ENCODE results near the gene ASRGL1.
A peak's percentile ranks its signal among the peaks of the same experiment; 100 is the strongest.
"Not testable (repeated sequence)": the region's sequence is repeated elsewhere in the genome, so short reads cannot be mapped to it uniquely, and the experiment has no call there.

ASRGL1 gene

DNA sequence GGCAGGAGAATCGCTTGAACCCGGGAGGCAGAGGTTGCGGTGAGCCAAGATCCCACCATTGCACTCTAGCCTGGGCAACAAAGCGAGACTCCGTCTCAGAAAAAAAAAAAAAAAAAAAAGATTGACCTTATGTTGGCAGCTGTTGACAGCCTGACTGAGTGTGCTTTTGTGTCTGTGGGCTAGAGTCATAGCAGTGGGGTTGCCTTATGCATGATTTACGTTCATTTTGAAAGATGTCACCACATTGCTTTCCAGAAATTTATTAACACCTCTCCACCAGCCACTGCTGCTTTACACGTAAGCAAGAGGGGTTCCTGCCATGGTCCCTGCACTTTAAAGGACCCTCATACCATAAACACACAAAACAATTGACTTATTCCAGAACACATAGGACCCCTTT is 21.0 kb downstream of the ASRGL1 start:
- no peak overlapping the region for H3K4me3 ChIP-seq (ENCODE audit: low read depth, low read length)
- TF ChIP-seq, protein P1, sequence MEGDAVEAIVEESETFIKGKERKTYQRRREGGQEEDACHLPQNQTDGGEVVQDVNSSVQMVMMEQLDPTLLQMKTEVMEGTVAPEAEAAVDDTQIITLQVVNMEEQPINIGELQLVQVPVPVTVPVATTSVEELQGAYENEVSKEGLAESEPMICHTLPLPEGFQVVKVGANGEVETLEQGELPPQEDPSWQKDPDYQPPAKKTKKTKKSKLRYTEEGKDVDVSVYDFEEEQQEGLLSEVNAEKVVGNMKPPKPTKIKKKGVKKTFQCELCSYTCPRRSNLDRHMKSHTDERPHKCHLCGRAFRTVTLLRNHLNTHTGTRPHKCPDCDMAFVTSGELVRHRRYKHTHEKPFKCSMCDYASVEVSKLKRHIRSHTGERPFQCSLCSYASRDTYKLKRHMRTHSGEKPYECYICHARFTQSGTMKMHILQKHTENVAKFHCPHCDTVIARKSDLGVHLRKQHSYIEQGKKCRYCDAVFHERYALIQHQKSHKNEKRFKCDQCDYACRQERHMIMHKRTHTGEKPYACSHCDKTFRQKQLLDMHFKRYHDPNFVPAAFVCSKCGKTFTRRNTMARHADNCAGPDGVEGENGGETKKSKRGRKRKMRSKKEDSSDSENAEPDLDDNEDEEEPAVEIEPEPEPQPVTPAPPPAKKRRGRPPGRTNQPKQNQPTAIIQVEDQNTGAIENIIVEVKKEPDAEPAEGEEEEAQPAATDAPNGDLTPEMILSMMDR (IDR thresholded peaks at IDR 0.05; ENCODE audit: control insufficient read depth, extremely low read depth, insufficient read depth) = no peak
- no peak for DNase-seq (ENCODE audit: low read depth)

DNA sequence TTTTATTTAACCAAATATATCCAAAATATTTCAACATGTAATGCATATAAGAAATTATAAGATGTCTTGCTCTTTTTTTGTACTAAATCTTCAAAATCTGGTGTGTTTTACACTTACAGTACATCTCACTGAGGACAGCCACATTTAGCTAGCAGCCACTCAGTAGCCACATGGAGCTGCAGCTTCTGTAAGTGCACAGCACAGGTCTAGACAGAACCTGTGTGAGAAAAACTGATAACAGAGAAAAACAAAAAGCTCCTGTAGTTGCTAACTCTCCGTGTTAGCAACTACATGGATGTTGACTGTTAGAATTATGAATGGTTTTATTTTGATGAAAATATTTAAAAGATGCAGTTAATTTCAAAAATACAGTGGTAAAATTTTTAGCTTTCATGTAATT is 22.2 kb downstream of the ASRGL1 start:
- H3K4me3 ChIP-seq (ENCODE audit: low read depth, low read length) = no peak overlapping the region
- TF ChIP-seq, protein P1 (IDR thresholded peaks at IDR 0.05; ENCODE audit: control insufficient read depth, extremely low read depth, insufficient read depth) = no peak
- no peak for DNase-seq (ENCODE audit: low read depth)

DNA sequence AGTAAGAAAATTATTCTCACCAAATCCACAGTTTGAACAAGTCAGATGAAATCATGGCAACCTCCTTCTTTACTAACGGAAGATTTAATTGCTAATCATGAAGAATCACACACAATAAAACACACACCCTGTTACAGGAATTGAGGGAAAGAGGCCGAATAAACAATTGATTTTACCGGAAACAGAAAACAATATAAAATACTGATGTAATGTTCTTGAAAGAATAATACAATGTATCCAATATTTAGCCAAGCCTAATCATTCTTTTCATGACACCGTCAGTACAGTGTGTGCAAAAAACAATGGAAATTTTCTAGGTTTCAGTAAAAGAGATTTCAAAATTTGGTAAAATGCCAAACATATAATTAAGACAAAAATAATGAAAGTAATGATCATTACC is 23.4 kb downstream of the ASRGL1 start:
- no peak for DNase-seq (ENCODE audit: low read depth)
- no peak overlapping the region for H3K4me3 ChIP-seq (ENCODE audit: low read depth, low read length)
- TF ChIP-seq, protein P1 (IDR thresholded peaks at IDR 0.05; ENCODE audit: control insufficient read depth, extremely low read depth, insufficient read depth) = no peak

DNA sequence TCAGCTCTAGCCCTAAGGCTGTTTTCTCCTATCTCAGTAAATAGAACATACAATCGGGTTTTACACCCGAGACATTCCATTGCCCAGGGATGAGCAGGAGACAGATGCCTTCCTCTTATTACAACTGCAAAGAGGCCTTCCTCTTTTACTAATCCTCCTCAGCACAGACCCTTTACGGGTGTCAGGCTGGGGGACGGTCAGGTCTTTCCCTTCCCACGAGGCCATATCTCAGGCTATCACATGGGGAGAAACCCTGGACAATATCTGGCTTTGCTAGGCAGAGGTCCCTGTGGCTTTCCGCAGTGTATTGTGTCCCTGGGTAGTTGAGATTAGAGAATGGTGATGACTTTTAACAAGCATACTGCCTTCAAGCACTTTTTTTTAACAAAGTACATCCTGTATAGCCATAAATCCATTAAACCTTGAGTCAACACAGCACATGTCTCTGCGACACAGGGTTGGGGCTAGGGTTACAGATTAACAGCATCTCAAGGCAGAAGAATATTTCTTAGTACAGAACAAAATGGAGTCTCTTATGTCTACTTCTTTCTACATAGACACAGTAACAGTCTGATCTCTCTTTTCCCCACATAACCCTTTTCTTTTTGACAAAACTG is 31.7 kb downstream of the ASRGL1 start:
- peak; percentile 41 for DNase-seq (ENCODE audit: low read depth)

DNA sequence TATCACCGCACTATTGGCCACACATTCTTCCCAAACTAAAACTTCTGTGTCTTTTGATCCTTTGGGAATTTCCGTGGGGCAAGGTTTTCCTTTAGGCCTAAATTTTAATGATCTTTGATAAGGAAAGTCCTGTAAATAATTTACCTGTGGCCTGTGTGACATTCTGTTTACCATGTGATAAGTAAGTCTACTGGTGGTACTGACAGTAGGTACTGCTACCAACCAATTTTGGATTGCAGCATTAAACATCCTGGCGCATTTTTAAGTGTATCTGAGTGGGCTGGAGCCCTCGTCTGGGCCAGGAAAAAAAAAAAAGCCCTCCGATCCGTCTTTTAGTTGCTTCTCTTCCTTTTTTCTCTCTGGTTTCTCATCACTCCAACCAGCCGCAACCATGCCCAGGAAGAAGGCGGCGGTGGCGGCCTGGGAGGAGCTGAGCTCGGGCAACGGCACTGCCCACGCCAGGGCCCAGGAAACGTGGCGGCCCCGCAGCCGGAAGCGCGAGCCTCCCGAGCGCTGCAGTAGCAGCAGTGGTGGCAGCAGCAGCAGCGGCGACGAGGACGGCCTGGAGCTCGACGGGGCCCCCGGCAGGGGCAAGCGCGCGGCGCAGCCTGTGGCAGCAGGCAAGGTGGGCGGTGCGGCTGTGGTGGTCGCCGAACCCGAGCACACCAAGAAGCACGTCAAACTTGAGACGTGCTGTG is 33.6 kb downstream of the ASRGL1 start:
- no peak for DNase-seq (ENCODE audit: low read depth)
- TF ChIP-seq, protein P1 (IDR thresholded peaks at IDR 0.05; ENCODE audit: control insufficient read depth, extremely low read depth, insufficient read depth) = no peak
- H3K4me3 ChIP-seq (ENCODE audit: low read depth, low read length) = no peak overlapping the region

More for the DNA sequence above, 31.7 kb downstream of the ASRGL1 start:
- not testable (repeated sequence) for H3K4me3 ChIP-seq (ENCODE audit: low read depth, low read length)

DNA sequence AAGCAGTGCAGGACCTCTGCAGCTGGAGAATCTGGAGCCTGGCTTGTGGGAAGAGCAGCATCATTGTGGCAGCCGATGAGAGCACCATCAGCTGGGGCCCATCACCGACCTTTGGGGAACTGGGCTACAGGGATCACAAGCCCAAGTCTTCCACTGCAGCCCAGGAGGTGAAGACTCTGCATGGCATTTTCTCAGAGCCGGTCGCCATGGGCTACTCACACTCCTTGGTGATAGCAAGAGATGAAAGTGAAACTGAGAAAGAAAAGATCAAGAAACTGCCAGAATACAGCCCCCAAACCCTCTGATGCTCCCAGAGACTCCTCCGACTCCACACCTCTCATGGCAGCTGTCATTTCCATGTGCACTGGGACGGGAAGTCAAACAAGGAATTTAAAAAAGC is 35.6 kb downstream of the ASRGL1 start:
- no peak overlapping the region for H3K4me3 ChIP-seq (ENCODE audit: low read depth, low read length)
- DNase-seq (ENCODE audit: low read depth) = no peak
- TF ChIP-seq, protein P1 (IDR thresholded peaks at IDR 0.05; ENCODE audit: control insufficient read depth, extremely low read depth, insufficient read depth) = no peak

DNA sequence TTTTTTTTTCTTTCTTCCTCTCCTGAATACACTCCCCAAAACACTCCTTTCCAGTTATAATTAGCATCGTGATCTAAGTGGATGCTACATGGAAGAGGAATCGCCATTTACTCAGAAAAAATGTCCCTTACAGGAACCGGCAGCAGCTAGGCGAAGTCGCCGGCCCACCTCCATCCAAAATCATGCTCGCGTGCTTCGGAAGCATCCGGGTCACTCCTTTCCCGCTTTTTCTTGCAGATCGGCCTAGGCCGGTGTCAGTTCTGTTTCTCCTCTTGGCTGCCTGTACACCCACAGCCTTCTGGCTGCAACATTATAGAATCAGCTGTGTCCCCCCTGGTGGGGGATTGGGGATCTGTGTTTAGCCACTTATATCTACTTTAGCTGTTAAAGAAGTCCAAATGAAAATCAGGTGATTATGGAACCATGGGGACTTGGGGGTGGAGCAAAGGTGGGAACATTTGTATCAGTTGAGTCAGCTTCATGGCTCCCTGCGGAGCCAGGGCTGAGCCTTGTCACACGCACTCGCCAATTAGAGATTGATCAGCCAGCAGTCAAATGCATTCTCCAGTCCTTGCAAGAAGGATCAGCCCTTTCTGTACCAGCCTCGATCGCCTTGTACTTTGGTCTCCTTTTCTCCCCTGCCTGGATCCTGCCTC is 36.3 kb downstream of the ASRGL1 start:
- no peak for DNase-seq (ENCODE audit: low read depth)
- no peak overlapping the region for H3K4me3 ChIP-seq (ENCODE audit: low read depth, low read length)
- TF ChIP-seq, protein P1 (IDR thresholded peaks at IDR 0.05; ENCODE audit: control insufficient read depth, extremely low read depth, insufficient read depth) = no peak

Data from LNCaP clone FGC (cell line).